Stimulated activated naive CD8-positive, alpha-beta T cell treated with anti-CD3 and anti-CD28 coated beads, Interleukin-15, Interleukin-2, amounts not matched to agents 100 ng/mL and 50 ng/mL, for 24 hours (primary cell): Measurements from ENCODE around the gene KLRC3.
"Not testable (repeated sequence)": the region's sequence is repeated elsewhere in the genome, so short reads cannot be mapped to it uniquely, and the experiment has no call there.

Experiments
- H3K27ac Mint-ChIP-seq: one replicate; pipeline ENCODE4 v1.8.0; 2021; ENCODE audit warnings: mild to moderate bottlenecking, mixed read lengths
- H3K27me3 Mint-ChIP-seq: one replicate; pipeline ENCODE4 v1.8.0; 2021; ENCODE audit warnings: mixed read lengths
- H3K36me3 Mint-ChIP-seq: one replicate; pipeline ENCODE4 v1.8.0; 2021; ENCODE audit warnings: low read depth, mixed read lengths
- H3K4me1 Mint-ChIP-seq: one replicate; pipeline ENCODE4 v1.8.0; 2021; ENCODE audit warnings: low read depth, mixed read lengths
- H3K4me3 Mint-ChIP-seq: one replicate; pipeline ENCODE4 v1.8.0; 2021; ENCODE audit warnings: mild to moderate bottlenecking, mixed read lengths
- H3K9me3 Mint-ChIP-seq: one replicate; pipeline ENCODE4 v1.8.0; 2021; ENCODE audit warnings: mixed read lengths

Gene KLRC3

GRCh38 chr12:10368206-10369171, 51.9 kb downstream of the KLRC3 start:
- Mint-ChIP-seq H3K27me3 (no peaks in the 10 kb centered on the region), H3K4me3 (peak overlapping the region; percentile 74), H3K4me1 (peaks cover 40% of the 10 kb centered on the region), H3K27ac (no peak overlapping the region), H3K36me3 (peaks cover 60% of the 10 kb centered on the region), H3K9me3 (peaks cover 4% of the 10 kb centered on the region)

GRCh38 chr12:10367714-10368113, 52.7 kb downstream of the KLRC3 start:
- Mint-ChIP-seq H3K4me3 (peak overlapping the region; percentile 74), H3K4me1 (peaks cover 34% of the 10 kb centered on the region), H3K36me3 (peaks cover 54% of the 10 kb centered on the region)
- H3K27ac Mint-ChIP-seq, H3K27me3 Mint-ChIP-seq, H3K9me3 Mint-ChIP-seq: not testable (repeated sequence)

DNA sequence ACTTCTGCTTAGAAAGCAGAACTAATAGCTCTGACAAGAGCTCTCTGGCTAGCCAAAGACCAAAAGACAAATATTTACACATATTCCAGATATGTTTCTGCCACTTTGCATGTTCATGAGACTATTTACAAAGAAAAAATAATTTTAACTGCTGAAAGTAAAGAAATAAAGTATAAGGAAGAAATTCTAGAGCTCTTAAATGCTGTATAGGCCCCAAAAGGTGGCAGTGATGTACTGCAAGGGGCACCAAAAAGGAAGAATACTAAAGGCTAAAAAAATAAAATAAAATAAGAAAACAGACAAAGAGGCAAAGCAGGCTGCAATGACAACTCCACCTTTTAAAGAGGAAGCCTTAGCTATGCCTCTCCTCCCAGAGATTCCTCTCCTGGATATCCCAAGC, 53.5 kb downstream of the KLRC3 start:
- H3K4me3 Mint-ChIP-seq: no peak overlapping the region
- no peak overlapping the region for H3K27ac Mint-ChIP-seq
- H3K36me3 Mint-ChIP-seq: peaks cover 53% of the 10 kb centered on the region

GRCh38 chr12:10365696-10366405, 54.5 kb downstream of the KLRC3 start:
- H3K4me3 Mint-ChIP-seq: no peak overlapping the region
- no peaks in the 10 kb centered on the region for H3K27me3 Mint-ChIP-seq
- H3K4me1 Mint-ChIP-seq: peaks cover 15% of the 10 kb centered on the region
- H3K27ac Mint-ChIP-seq: no peak overlapping the region
- H3K36me3 Mint-ChIP-seq: peaks cover 51% of the 10 kb centered on the region
- H3K9me3 Mint-ChIP-seq: peaks cover 4% of the 10 kb centered on the region

More for the DNA sequence above, 53.5 kb downstream of the KLRC3 start:
- Mint-ChIP-seq H3K27me3 (no peaks in the 10 kb centered on the region), H3K4me1 (peaks cover 25% of the 10 kb centered on the region), H3K9me3 (peaks cover 4% of the 10 kb centered on the region)

GRCh38 chr12:10364815-10365622, 55.4 kb downstream of the KLRC3 start:
- H3K36me3 Mint-ChIP-seq: peaks cover 51% of the 10 kb centered on the region
- peaks cover 4% of the 10 kb centered on the region for H3K9me3 Mint-ChIP-seq
- H3K4me1 Mint-ChIP-seq: peaks cover 7% of the 10 kb centered on the region
- H3K27me3 Mint-ChIP-seq: no peaks in the 10 kb centered on the region
- H3K27ac Mint-ChIP-seq: no peak overlapping the region
- H3K4me3 Mint-ChIP-seq: no peak overlapping the region

DNA sequence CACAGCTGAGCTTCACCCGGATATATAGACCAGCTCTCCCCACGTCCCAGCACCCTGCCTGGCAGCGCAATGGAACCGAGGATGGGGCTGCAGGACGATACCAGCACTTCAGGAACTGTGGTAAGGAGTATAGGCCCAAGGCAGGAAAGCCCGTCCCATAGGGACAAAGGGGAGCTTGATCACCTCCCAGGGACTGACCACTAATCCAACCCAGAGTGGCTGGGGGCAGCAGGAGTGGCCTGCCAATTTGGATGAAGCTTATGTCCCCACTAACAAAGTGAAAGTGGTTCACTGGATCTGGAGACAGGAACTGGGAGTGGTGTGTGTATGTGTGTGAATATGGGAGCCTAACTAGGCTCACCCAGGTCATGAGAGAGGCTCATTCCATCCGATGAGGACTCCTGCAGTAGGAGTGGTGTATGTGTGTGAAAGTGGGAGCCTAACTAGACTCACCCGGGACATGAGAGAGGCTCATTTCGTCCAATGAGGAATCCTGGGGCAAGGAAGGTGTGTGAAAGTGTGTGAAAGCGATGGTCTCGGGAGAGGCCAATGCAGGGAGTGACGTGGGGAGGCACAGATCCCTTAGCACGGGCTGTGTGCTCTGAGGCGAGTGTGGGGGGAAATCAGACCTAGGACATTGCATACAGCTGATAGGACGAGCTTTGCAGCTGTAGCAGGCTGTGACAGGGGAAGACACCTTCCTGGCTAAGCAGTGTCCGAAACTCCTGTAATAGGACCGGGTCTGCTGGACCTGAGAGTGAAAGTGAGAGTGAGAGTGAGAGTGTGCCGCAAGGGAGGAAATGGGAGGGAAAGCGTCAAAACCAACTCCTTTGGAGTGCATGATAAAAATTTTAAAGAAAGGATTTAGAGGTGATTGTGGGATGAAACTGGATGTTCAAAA, 56.2 kb downstream of the KLRC3 start:
- H3K36me3 Mint-ChIP-seq: peaks cover 49% of the 10 kb centered on the region
- peaks cover 4% of the 10 kb centered on the region for H3K9me3 Mint-ChIP-seq
- no peak overlapping the region for H3K27ac Mint-ChIP-seq
- peaks cover 3% of the 10 kb centered on the region for H3K4me1 Mint-ChIP-seq
- H3K4me3 Mint-ChIP-seq: no peak overlapping the region
- H3K27me3 Mint-ChIP-seq: no peaks in the 10 kb centered on the region

- Mint-ChIP-seq H3K4me3 (no peak overlapping the region), H3K27me3 (no peaks in the 10 kb centered on the region), H3K36me3 (peaks cover 51% of the 10 kb centered on the region), H3K4me1 (peaks cover 7% of the 10 kb centered on the region), H3K9me3 (peaks cover 4% of the 10 kb centered on the region), H3K27ac (no peak overlapping the region)
Observed at GRCh38 chr12:10363658-10363913, 56.8 kb downstream of the KLRC3 start.

GRCh38 chr12:10362828-10363657, 57.4 kb downstream of the KLRC3 start:
- no peak overlapping the region for H3K4me3 Mint-ChIP-seq
- peaks cover 2% of the 10 kb centered on the region for H3K9me3 Mint-ChIP-seq
- H3K27me3 Mint-ChIP-seq: no peaks in the 10 kb centered on the region
- H3K27ac Mint-ChIP-seq: no peak overlapping the region
- H3K36me3 Mint-ChIP-seq: peaks cover 51% of the 10 kb centered on the region
- peaks cover 7% of the 10 kb centered on the region for H3K4me1 Mint-ChIP-seq

DNA sequence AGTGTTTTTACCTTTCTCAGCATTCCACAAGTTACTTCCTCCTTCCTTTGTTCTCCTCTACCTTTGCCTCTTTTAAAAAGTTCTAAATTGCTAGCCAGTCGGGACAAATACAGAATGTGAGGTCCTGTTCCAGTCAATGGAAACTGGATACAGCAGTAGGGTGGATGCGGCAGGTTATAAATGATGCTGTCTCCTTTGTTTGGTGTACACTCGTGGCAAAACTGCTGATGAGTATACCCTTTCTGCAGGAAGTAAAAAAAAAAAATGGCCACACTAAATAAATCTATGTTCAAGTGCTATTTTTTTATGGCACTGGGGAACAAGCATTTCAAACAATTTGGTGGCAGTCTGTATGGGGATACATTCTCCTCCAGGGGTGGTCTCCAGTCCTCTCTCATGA, 58.1 kb downstream of the KLRC3 start:
- H3K9me3 Mint-ChIP-seq: no peaks in the 10 kb centered on the region
- H3K4me1 Mint-ChIP-seq: peaks cover 7% of the 10 kb centered on the region
- H3K27me3 Mint-ChIP-seq: no peaks in the 10 kb centered on the region
- no peak overlapping the region for H3K27ac Mint-ChIP-seq
- peaks cover 51% of the 10 kb centered on the region for H3K36me3 Mint-ChIP-seq
- H3K4me3 Mint-ChIP-seq: no peak overlapping the region
